Measurements from ENCODE around the gene NCL.
A peak's percentile ranks its signal among the peaks of the same experiment; 100 is the strongest.

NCL gene

DNA sequence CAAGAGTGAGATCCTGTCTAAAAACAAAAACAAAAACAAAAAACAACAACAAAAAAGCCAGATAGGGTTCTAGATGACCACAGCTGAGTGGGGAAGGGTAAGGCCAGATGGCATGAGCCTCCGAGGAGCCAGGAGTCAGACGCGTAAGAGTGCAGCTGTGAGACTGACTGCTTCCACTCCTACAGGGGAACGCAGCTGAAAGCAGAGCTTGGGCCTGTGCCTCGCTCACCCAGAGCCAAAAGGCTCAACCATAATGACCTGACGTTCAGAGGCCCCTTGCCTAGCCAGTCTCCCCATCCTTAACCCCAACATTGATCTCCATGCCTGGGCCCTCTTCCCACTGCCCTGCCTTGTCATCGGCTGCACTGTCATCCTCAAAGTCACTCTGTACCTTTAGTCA, 26.5 kb upstream of the NCL start:
- TF ChIP-seq, protein P1, sequence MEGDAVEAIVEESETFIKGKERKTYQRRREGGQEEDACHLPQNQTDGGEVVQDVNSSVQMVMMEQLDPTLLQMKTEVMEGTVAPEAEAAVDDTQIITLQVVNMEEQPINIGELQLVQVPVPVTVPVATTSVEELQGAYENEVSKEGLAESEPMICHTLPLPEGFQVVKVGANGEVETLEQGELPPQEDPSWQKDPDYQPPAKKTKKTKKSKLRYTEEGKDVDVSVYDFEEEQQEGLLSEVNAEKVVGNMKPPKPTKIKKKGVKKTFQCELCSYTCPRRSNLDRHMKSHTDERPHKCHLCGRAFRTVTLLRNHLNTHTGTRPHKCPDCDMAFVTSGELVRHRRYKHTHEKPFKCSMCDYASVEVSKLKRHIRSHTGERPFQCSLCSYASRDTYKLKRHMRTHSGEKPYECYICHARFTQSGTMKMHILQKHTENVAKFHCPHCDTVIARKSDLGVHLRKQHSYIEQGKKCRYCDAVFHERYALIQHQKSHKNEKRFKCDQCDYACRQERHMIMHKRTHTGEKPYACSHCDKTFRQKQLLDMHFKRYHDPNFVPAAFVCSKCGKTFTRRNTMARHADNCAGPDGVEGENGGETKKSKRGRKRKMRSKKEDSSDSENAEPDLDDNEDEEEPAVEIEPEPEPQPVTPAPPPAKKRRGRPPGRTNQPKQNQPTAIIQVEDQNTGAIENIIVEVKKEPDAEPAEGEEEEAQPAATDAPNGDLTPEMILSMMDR (IDR thresholded peaks at IDR 0.05) = no peak

DNA sequence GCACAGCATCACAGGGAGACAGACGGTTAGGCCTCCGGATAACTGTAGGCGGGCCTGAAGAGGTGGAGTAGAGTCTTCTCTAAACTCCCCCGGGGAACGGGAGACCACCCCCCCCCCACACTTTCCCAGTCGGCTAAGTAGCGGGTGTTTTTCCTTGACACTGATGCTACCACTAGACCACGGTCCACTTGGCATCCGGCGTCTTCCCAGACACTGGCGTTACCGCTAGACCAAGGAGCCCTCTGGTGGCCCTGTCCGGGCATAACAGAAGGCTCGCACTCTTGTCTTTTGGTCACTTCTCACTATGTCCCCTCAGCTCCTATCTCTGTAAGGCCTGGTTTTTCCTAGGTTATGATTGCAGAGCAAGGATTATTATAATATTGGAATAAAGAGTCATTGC, 25.7 kb upstream of the NCL start:
- TF ChIP-seq, protein P1 (IDR thresholded peaks at IDR 0.05) = 0 out of 2 replicates have a peak, but pooled peaks have one; percentile 15

DNA sequence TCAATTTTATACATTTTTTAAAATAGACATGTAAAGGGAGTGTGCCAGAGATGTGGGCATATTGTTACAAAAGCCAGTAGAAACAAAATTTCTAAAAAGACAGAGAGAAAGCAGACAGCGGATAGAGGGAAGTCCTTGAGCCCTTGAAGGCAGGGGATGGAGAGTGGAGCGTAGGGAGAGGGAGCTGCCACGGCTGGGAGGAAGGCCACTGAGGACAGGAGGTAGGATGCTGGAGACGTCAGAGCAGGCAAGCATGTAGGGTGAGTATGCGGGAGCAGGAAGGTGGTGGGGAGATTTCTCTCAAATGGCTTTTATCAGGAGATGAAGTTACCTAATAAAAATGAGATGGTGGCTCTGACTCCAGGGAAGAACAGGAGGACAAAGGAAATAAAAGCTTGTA, 24.0 kb upstream of the NCL start:
- TF ChIP-seq, protein P1 (IDR thresholded peaks at IDR 0.05) = no peak

DNA sequence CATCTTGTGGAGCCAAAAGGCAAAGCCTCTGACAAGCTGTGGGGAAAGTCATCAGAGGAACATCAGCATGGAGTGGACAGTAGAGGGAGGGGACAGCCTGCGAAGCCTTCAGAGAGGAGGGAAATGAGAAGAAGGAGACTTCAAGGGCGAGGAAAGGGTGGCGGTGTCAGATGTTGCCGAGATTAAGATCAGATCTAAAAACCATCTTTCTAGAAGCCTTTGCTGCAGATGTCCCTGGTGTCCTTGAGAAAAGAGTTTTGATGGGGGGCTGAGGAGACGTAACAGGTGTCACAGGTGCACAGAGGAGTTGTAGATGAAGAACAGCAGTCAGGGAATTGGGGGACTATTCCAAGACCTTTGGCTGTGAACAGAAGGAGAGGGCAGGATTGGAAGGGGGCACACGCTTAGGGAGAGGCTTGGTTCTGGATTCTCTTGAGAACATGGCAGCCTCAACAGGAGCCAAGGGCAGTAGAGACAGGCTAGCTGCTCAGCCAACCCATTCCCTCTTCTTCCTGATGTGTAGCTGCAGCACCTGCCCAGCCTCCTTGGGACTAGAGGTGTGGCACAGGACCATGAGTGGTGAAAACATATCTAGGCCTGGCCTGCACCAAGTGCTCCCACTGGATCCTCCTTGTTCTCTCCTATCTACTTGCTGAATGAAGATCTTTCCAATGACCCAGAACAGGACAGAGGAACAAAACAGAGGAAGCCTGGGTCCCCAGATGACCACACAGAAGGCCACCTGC, 22.7 kb upstream of the NCL start:
- TF ChIP-seq, protein P1 (IDR thresholded peaks at IDR 0.05) = no peak

DNA sequence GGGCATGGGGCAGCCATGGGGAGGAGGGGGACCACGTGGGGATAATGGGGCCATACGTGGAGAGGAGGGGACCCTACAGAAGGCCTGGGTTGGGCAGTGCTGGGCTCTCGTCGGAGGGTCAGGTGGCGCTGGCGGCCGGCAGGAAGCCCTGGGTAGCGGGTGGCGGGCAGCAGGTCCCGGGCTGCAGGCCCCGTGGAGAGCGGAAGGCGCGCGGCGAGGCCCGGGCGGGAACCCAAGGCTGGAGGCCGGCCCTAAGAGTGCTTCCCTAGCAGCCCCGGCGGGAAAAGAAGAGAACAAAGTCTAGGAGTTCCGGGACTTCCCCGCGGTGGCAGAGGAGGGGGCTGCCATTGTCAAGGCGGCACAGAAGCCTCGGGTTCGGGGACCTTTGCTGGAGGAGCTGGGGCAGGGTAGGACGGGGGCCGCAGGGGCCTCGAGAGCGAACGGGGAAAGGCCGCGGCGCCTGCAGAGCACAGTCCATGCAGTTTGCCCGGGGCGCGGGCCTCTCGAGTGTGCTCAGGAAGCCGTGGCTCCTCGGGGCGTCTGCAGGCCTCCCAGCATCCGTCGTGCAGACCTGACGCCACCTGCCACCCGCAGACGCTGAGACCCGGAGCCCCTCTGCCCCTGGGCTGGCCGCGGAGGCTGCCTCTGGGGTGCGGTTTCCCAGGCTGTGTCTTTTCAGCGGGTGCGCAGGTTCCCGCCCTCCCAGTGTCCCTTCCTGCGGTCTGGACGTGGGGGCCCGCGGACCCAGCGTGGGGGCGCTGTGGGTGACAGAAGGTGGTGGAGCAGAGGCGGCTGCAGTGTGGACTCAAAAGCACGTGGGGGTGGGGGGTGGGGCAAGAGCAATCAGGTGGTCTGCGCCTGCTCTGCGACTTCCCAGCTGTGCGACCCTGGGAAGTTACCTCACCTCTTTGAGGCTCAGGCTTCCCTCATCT, 19.4 kb upstream of the NCL start:
- TF ChIP-seq, protein P1 (IDR thresholded peaks at IDR 0.05) = no peak

DNA sequence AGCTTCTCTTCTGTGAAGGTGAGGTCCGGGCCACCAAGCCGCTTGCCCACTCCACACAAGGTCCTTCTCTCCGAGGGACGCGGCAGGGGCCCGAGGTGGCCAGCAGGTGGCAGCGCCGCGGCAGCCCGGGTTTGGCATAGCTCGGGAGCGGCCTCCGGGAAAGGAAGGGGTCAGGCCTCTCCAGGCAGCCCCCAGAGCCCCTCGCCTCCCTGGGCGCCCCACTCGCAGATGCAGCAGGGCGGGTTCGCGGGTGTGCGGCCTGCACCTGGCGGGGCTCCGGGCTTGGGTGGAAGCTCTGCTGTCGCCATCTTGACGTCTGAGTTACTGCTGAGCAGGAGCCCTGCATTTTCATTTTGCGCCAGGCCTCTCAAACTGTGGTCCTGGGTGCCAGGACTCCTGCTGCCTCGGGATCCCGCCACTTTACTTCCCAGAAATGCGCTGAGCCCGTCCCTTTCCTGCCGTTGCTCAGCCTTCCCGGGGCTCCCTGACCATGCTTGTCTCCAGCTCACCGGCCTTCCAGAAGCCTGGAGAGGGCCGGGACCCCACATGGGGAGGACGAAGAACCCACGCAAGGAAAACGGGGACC, 18.6 kb upstream of the NCL start:
- TF ChIP-seq, protein P1 (IDR thresholded peaks at IDR 0.05) = peak; percentile 86

DNA sequence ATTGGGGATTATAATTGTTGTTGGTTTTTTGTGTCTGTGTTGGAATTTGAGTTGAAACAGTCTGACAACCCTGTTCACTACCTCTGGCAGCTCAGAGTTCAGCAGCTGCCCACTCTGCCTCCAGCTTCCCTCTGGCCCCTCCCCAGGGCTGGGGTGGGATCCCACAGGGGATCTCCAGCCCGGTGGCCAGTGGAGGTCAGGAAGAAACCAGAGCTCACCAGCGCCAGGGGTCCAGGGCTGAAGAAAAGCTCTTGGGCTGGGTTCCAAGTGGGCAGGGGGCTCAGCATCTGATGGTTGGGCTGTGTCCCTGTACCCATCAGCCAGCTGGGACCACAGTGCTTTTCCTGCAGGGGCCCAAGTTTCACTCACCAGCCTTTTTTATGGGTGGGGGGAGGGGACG, 16.5 kb upstream of the NCL start:
- TF ChIP-seq, protein P1 (IDR thresholded peaks at IDR 0.05) = no peak

Data from LNCAP (cell line).